HUES48 (cell line): ENCODE data around the gene HSDL2.
"Not testable (repeated sequence)": the region's sequence is repeated elsewhere in the genome, so short reads cannot be mapped to it uniquely, and the experiment has no call there.

Experiments
- H3K27ac ChIP-seq: one replicate; pipeline ENCODE4 v1.7.0; 2013; ENCODE audit warnings: low read depth, low read length, inconsistent platforms
- H3K27me3 ChIP-seq: 2 replicates; pipeline ENCODE4 v1.6.1; 2013; ENCODE audit warnings: mild to moderate bottlenecking, low read length; ENCODE audit not compliant: control insufficient read depth, insufficient read depth
- H3K36me3 ChIP-seq: 2 replicates; pipeline ENCODE4 v1.6.1; 2013; ENCODE audit warnings: low read length; ENCODE audit not compliant: control insufficient read depth, insufficient read depth
- H3K4me1 ChIP-seq: 2 replicates; pipeline ENCODE4 v1.6.1; 2013; ENCODE audit warnings: mild to moderate bottlenecking, low read length; ENCODE audit not compliant: control insufficient read depth, insufficient read depth
- H3K4me3 ChIP-seq: 2 replicates; pipeline ENCODE4 v1.5.1; 2013; ENCODE audit warnings: mild to moderate bottlenecking, low read depth, low read length
- H3K9ac ChIP-seq: 2 replicates; pipeline ENCODE4 v1.6.1; 2013; ENCODE audit warnings: mild to moderate bottlenecking, low read depth, low read length, moderate library complexity
- H3K9me3 ChIP-seq: 2 replicates; pipeline ENCODE4 v1.6.1; 2013; ENCODE audit warnings: low read length; ENCODE audit not compliant: control insufficient read depth, insufficient read depth

HSDL2 gene

GRCh38 chr9:112380825-112381221 lies 915 bp downstream of the HSDL2 start:
- H3K27ac ChIP-seq: no peak overlapping the region

DNA sequence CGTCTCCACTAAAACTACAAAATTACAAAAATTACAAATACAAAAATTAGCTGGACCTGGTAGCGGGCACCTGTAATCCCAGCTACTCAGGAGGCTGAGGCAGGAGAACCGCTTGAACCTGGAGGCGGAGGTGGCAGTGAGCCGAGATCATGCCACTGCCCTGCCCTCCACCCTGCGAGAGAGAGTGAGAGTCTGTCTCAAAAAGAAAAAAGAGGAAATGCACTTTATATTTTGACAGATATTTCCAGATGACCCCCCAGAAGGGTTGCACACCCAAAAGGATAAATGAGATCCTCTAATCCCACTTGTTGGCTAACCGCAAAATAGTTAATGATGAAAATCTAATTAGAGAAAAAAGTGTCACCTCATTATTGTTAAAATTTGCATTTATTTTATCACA lies 2.2 kb downstream of the HSDL2 start:
- no peak overlapping the region for H3K27ac ChIP-seq
- no peaks in the 10 kb centered on the region for H3K27me3 ChIP-seq
- peaks cover 19% of the 10 kb centered on the region for H3K4me1 ChIP-seq
- no peak overlapping the region for H3K9ac ChIP-seq
- 0 out of 2 replicates have a peak, but pooled peaks cover 3% of the 10 kb centered on the region for H3K36me3 ChIP-seq
- no peaks in the 10 kb centered on the region for H3K9me3 ChIP-seq
- H3K4me3 ChIP-seq: no peak overlapping the region

More at GRCh38 chr9:112380825-112381221, 915 bp downstream of the HSDL2 start:
- Histone ChIP-seq H3K4me1 (peaks cover 19% of the 10 kb centered on the region), H3K4me3 (peak overlapping the region; percentile 98), H3K9ac (0 out of 2 replicates have a peak overlapping the region, but pooled peaks have one; percentile 84), H3K36me3 (0 out of 2 replicates have a peak, but pooled peaks cover 3% of the 10 kb centered on the region), H3K27me3 (no peaks in the 10 kb centered on the region), H3K9me3 (no peaks in the 10 kb centered on the region)

DNA sequence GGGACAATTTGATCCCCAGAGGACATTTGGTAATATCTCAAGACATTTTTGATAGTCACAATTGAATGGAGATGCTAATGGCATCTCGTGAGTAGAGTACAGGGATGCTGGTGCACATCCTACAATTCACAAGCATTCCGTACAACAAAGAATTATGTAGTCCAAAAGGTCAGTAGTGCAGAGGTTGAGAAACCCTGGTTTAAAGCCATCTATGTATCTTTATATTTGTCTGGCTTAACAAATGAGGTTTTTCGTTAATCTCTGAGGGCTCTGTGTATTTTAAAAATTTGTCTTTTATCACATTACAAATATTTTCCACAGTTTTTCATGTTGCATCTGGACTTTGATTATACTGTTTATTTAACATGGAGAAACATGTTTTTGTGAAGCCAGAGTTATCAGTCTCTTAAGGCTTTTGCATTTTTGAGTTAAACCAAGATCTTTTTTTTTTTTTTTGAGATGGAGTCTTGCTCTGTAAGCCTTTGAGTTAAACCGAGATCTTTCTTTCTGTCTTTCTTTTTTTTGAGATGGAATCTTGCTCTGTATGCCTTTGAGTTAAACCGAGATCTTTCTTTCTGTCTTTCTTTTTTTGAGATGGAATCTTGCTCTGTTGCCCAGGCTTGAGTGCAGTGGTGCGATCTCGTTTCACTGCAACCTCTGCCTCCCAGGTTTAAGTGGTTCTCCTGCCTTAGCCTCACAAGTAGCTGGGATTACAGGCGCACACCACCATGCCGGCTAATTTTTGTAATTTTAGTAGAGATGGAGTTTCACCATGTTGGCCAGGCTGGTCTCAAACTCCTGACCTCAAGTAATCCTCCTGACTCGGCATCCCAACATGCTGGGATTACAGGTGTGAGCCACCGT lies 2.8 kb downstream of the HSDL2 start:
- H3K9ac ChIP-seq: no peak overlapping the region
- H3K4me3 ChIP-seq: no peak overlapping the region
- H3K27me3 ChIP-seq: no peaks in the 10 kb centered on the region
- H3K4me1 ChIP-seq: peaks cover 14% of the 10 kb centered on the region
- H3K27ac ChIP-seq: no peak overlapping the region
- no peaks in the 10 kb centered on the region for H3K9me3 ChIP-seq
- H3K36me3 ChIP-seq: 0 out of 2 replicates have a peak, but pooled peaks cover 3% of the 10 kb centered on the region

- no peak overlapping the region for H3K9ac ChIP-seq
These were observed 4.3 kb downstream of the HSDL2 start for GRCh38 chr9:112384219-112384618.

DNA sequence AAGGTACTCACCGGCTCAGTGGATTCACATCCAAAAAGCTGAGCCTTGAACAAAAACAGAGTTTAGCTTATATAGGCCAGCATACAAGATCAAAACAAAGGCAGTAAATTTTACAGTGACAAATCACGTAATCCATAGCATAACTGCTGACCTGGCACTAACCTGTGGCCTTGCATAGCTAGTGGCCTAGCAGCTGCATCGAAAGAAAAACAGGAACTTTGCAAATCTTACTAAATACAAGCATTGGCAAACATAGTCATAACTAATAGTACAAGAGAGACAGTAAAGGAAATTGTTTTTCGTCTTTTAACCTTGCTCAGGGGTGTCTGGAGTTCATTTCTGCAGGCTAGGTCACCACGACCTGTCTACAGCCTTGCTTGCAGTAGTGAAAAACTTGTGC lies 4.8 kb downstream of the HSDL2 start:
- Histone ChIP-seq H3K4me1 (peaks cover 4% of the 10 kb centered on the region; the same call in 1 of the 2 replicates), H3K36me3 (0 out of 2 replicates have a peak, but pooled peaks cover 3% of the 10 kb centered on the region), H3K9ac (no peak overlapping the region), H3K9me3 (no peaks in the 10 kb centered on the region), H3K27ac (no peak overlapping the region), H3K27me3 (no peaks in the 10 kb centered on the region), H3K4me3 (no peak overlapping the region)

More at GRCh38 chr9:112384219-112384618, 4.3 kb downstream of the HSDL2 start:
- H3K4me3 ChIP-seq: no peak overlapping the region
- H3K36me3 ChIP-seq: 0 out of 2 replicates have a peak, but pooled peaks cover 3% of the 10 kb centered on the region
- peaks cover 4% of the 10 kb centered on the region; the same call in 1 of the 2 replicates for H3K4me1 ChIP-seq
- H3K27me3 ChIP-seq: no peaks in the 10 kb centered on the region
- no peaks in the 10 kb centered on the region for H3K9me3 ChIP-seq
- no peak overlapping the region for H3K27ac ChIP-seq

DNA sequence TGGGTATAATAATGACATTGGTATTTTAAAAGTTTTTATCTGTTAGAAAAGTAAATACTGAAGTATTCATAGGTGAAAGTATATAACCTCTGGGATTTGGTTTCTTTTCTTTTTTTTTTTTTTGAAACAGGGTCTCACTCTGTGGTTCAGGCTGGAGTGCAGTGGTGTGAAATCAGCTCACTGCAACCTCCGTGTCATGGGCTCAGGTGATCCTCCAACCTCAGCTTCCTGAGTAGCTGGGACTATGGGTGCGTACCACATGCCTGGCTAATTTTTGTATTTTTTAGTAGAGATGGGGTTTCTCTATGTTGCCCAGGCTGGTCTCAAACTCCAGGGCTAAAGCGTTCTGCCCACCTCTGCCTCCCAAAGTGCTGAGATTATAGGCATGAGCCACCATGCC lies 7.2 kb downstream of the HSDL2 start:
- H3K4me3 ChIP-seq: no peak overlapping the region
- H3K4me1 ChIP-seq: no peaks in the 10 kb centered on the region
- no peak overlapping the region for H3K27ac ChIP-seq
- H3K36me3 ChIP-seq: 0 out of 2 replicates have a peak, but pooled peaks cover 3% of the 10 kb centered on the region
- H3K9ac ChIP-seq: no peak overlapping the region
- H3K27me3 ChIP-seq: no peaks in the 10 kb centered on the region
- H3K9me3 ChIP-seq: no peaks in the 10 kb centered on the region

DNA sequence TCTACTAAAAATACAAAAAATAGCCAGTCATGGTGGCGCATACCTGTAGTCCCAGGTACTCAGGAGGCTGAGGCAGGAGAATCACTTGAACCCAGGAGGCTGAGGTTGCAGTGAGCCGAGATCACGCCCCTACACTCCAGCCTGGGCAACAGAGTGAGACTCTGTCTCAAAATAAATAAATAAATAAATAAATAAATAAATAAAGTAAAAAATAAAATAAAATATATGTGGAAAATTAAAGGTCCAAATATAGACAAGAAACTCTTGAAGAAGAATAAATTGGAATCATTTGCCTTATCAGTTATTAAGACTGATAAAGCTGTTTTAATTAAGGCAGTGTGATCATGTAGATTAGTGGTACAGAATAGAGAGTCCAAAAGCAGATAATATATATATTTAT lies 10.0 kb downstream of the HSDL2 start:
- H3K27ac ChIP-seq, H3K4me3 ChIP-seq, H3K36me3 ChIP-seq, H3K9ac ChIP-seq, H3K9me3 ChIP-seq, H3K4me1 ChIP-seq, H3K27me3 ChIP-seq: not testable (repeated sequence)

- not testable (repeated sequence) for H3K4me3 ChIP-seq, H3K27ac ChIP-seq, H3K4me1 ChIP-seq, H3K27me3 ChIP-seq, H3K9ac ChIP-seq, H3K9me3 ChIP-seq, H3K36me3 ChIP-seq
These were observed 12.1 kb downstream of the HSDL2 start for GRCh38 chr9:112391936-112392560.

- H3K27me3 ChIP-seq, H3K9ac ChIP-seq, H3K9me3 ChIP-seq, H3K4me1 ChIP-seq, H3K27ac ChIP-seq, H3K36me3 ChIP-seq, H3K4me3 ChIP-seq: not testable (repeated sequence)
These were observed 13.2 kb downstream of the HSDL2 start for GRCh38 chr9:112393146-112393545.

- Histone ChIP-seq H3K36me3 (no peaks in the 10 kb centered on the region), H3K4me1 (peaks cover 5% of the 10 kb centered on the region; the same call in 1 of the 2 replicates), H3K9ac (no peak overlapping the region), H3K4me3 (no peak overlapping the region), H3K27ac (no peak overlapping the region), H3K9me3 (no peaks in the 10 kb centered on the region), H3K27me3 (no peaks in the 10 kb centered on the region)
These were observed 16.5 kb downstream of the HSDL2 start for GRCh38 chr9:112396416-112396815.

GRCh38 chr9:112396872-112397271 lies 17.0 kb downstream of the HSDL2 start:
- Histone ChIP-seq H3K9ac (no peak overlapping the region), H3K9me3 (no peaks in the 10 kb centered on the region), H3K4me3 (no peak overlapping the region), H3K4me1 (peaks cover 9% of the 10 kb centered on the region; the same call in 1 of the 2 replicates), H3K27ac (no peak overlapping the region), H3K27me3 (no peaks in the 10 kb centered on the region), H3K36me3 (no peaks in the 10 kb centered on the region)
